Measurements from ENCODE around the gene CCDC78.
"Not testable (repeated sequence)": the region's sequence is repeated elsewhere in the genome, so short reads cannot be mapped to it uniquely, and the experiment has no call there.

Gene CCDC78

GRCh38 chr16:760545-761343 is 34.5 kb upstream of the CCDC78 start, which contains the start of gene MSLN:
TSS of gene MSLN (plus strand) at chr16:760734. CDS start at chr16:762681, 1,947 bp downstream.
- peak; percentile 22 for DNase-seq (ENCODE audit: low read depth)

- no peak for DNase-seq (ENCODE audit: low read depth)
Measured at GRCh38 chr16:760065-760464, 33.8 kb upstream of the CCDC78 start.

- DNase-seq (ENCODE audit: low read depth) = no peak
Measured at GRCh38 chr16:759110-759910, 33.1 kb upstream of the CCDC78 start.

GRCh38 chr16:756428-756827 is 30.2 kb upstream of the CCDC78 start:
- no peak for DNase-seq (ENCODE audit: low read depth)

GRCh38 chr16:754656-755055 is 28.4 kb upstream of the CCDC78 start:
- no peak for DNase-seq (ENCODE audit: low read depth)

GRCh38 chr16:754121-754607 is 27.9 kb upstream of the CCDC78 start:
- DNase-seq (ENCODE audit: low read depth) = not testable (repeated sequence)

GRCh38 chr16:752007-752312 is 25.7 kb upstream of the CCDC78 start:
- no peak for DNase-seq (ENCODE audit: low read depth)

- DNase-seq (ENCODE audit: low read depth) = no peak
Measured at GRCh38 chr16:751152-752006, 25.1 kb upstream of the CCDC78 start.

- DNase-seq (ENCODE audit: low read depth) = no peak
Measured at GRCh38 chr16:750485-750884, 24.2 kb upstream of the CCDC78 start.

- no peak for DNase-seq (ENCODE audit: low read depth)
Measured at GRCh38 chr16:749010-749409, 22.8 kb upstream of the CCDC78 start.

- no peak for DNase-seq (ENCODE audit: low read depth)
Measured at GRCh38 chr16:747978-748746, 21.9 kb upstream of the CCDC78 start.

GRCh38 chr16:746637-747036 is 20.4 kb upstream of the CCDC78 start:
- DNase-seq (ENCODE audit: low read depth) = no peak

GRCh38 chr16:745739-746138 is 19.5 kb upstream of the CCDC78 start:
- DNase-seq (ENCODE audit: low read depth) = no peak

- DNase-seq (ENCODE audit: low read depth) = no peak
Measured at GRCh38 chr16:743794-744500, 17.7 kb upstream of the CCDC78 start.

- DNase-seq (ENCODE audit: low read depth) = not testable (repeated sequence)
Measured at GRCh38 chr16:742894-743293, 16.7 kb upstream of the CCDC78 start.

- no peak for DNase-seq (ENCODE audit: low read depth)
Measured at GRCh38 chr16:741986-742629, 15.9 kb upstream of the CCDC78 start.

GRCh38 chr16:740764-741505 is 14.7 kb upstream of the CCDC78 start, which contains the start of gene CIAO3:
TSS of gene CIAO3 (minus strand) at chr16:740997. CDS start at chr16:740985, 12 bp downstream.
- DNase-seq (ENCODE audit: low read depth) = peak; percentile 58

- DNase-seq (ENCODE audit: low read depth) = no peak
Measured at GRCh38 chr16:740459-740763, 14.2 kb upstream of the CCDC78 start.

GRCh38 chr16:739560-740458 is 13.6 kb upstream of the CCDC78 start:
- no peak for DNase-seq (ENCODE audit: low read depth)
